Suprapubic skin (tissue), 4 donors: ENCODE measurements around the gene NAB1. TPM values are rescaled to one million over a fixed set of nuclear protein-coding genes. Genes with fewer than 3 reads are reported as not detected.

ENCODE experiments used
- DNase-seq, 2 donors: peaks; one replicate each; pipeline ENCODE4 v3.0.0-alpha.2; 2019; ENCODE audit warnings: low spot score in 2 of 2
- H3K27ac ChIP-seq: fragments of 200-600 bp; sonication (generic); one replicate; pipeline ENCODE4 v1.5.1; 2019
- H3K27me3 ChIP-seq: fragments of 200-600 bp; sonication (generic); one replicate; pipeline ENCODE4 v1.5.1; 2019
- H3K36me3 ChIP-seq: fragments of 200-600 bp; sonication (generic); one replicate; pipeline ENCODE4 v1.5.1; 2019
- H3K4me1 ChIP-seq: fragments of 200-600 bp; sonication (generic); one replicate; pipeline ENCODE4 v1.5.1; 2019
- H3K4me3 ChIP-seq: fragments of 200-600 bp; sonication (generic); one replicate; pipeline ENCODE4 v1.5.1; 2019; ENCODE audit warnings: mild to moderate bottlenecking
- H3K9me3 ChIP-seq: fragments of 200-600 bp; sonication (generic); one replicate; pipeline ENCODE4 v1.5.1; 2019
- EP300 ChIP-seq: sonication (generic); formaldehyde crosslinking; IDR thresholded peaks from one replicate; pipeline ENCODE4 v1.6.1; 2017; ENCODE audit warnings: antibody characterized with exemption
- POLR2A ChIP-seq, 2 donors: fragments of 450-650 bp; IDR thresholded peaks; one replicate each; pipeline ENCODE4 v1.6.1; 2017; ENCODE audit warnings: antibody characterized with exemption in 2 of 2, mild to moderate bottlenecking in 2 of 2, moderate library complexity in 2 of 2
- POLR2AphosphoS5 ChIP-seq, 3 donors: sonication (generic); formaldehyde crosslinking; IDR thresholded peaks; one replicate each; pipeline ENCODE4 v1.6.1; 2017; ENCODE audit warnings: antibody characterized with exemption in 3 of 3
- WGBS: methylation state at CpG from one replicate; pipeline ENCODE4 v1.1.5; 2018; 5-methylcytosine and 5-hydroxymethylcytosine counted together
- total RNA-seq, 4 donors: library from RNA; depleted of rRNA; stranded (reverse); fragments of >200 nt; gene quantifications; one replicate each; pipeline ENCODE4 v1.1.0, GENCODE V29; 2016
- TF ChIP-seq, protein P1 (sequence below), 2 donors: fragments of 200-600 bp in 1 of 2; fragments of 450-650 bp in 1 of 2; sonication (generic) in 1 of 2; IDR thresholded peaks; one replicate each; pipeline ENCODE4 v1.5.1; 2016 to 2019; ENCODE audit warnings: antibody characterized with exemption in 2 of 2, mild to moderate bottlenecking in 1 of 2, moderate library complexity in 1 of 2

NAB1 gene
- total RNA-seq, 4 donors from 2014 or later, result 83.3 to 116 (median 111) TPM

- WGBS, result 90% methylated on average over 3 of the region's 3 CpGs
- Histone ChIP-seq H3K27ac (no peak overlapping the region), H3K9me3 (no peaks in the 10 kb centered on the region), H3K27me3 (no peaks in the 10 kb centered on the region), H3K36me3 (peaks cover 44% of the 10 kb centered on the region), H3K4me3 (no peak overlapping the region), H3K4me1 (no peaks in the 10 kb centered on the region)
- no peak for DNase-seq
- TF ChIP-seq POLR2A (IDR thresholded peaks at IDR 0.05), result no peak
Measured at GRCh38 chr2:190685333-190685732, 36.5 kb downstream of the NAB1 start.

DNA sequence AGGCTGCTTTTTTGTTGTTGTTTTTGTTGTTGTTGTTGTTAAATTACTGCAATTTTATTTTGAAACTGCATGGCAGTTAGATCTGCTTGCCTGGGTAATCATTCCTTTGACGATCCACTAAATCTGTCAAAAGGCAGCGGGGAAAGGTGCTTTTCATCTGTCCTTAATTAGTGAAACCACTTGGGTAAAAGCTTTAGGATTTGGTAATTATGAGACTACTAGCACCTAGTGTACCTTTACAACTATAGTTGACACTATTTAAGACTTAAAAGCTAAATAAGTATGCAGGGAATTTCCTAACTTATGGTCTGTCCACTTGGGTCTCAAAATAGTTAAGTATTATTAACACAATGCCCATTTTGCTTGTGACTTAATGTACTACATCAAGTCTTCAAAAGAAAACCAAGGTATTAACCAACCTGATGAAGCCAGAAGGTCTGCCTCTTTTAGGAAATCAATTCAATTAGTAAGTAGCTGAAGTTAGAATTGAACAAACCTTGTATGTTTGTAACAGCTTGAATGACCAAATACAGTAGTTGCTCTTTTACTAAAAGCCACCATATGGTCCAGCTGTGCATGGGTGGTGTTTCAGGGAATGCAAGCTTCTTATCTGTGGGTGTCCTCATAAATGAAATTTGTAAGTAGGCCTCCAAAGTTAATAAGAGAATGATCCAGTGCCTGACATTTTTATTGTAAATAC is 44.8 kb downstream of the NAB1 start:
- Histone ChIP-seq H3K9me3 (no peaks in the 10 kb centered on the region), H3K36me3 (peaks cover 30% of the 10 kb centered on the region), H3K4me1 (no peaks in the 10 kb centered on the region), H3K27me3 (no peaks in the 10 kb centered on the region), H3K27ac (no peak overlapping the region), H3K4me3 (no peak overlapping the region)
- TF ChIP-seq, protein P1, sequence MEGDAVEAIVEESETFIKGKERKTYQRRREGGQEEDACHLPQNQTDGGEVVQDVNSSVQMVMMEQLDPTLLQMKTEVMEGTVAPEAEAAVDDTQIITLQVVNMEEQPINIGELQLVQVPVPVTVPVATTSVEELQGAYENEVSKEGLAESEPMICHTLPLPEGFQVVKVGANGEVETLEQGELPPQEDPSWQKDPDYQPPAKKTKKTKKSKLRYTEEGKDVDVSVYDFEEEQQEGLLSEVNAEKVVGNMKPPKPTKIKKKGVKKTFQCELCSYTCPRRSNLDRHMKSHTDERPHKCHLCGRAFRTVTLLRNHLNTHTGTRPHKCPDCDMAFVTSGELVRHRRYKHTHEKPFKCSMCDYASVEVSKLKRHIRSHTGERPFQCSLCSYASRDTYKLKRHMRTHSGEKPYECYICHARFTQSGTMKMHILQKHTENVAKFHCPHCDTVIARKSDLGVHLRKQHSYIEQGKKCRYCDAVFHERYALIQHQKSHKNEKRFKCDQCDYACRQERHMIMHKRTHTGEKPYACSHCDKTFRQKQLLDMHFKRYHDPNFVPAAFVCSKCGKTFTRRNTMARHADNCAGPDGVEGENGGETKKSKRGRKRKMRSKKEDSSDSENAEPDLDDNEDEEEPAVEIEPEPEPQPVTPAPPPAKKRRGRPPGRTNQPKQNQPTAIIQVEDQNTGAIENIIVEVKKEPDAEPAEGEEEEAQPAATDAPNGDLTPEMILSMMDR (IDR thresholded peaks at IDR 0.05), result no peak
- TF ChIP-seq POLR2AphosphoS5 (IDR thresholded peaks at IDR 0.05) (no peak), EP300 (no peak)
- WGBS, result 84% methylated on average over 2 of the region's 2 CpGs
- no peak for DNase-seq

GRCh38 chr2:190694479-190694878 is 45.6 kb downstream of the NAB1 start:
- TF ChIP-seq, protein P1 (IDR thresholded peaks at IDR 0.05), result no peak
- H3K9me3 ChIP-seq, result no peaks in the 10 kb centered on the region
- 78% methylated on average over 11 of the region's 11 CpGs for WGBS
- H3K4me1 ChIP-seq, result no peaks in the 10 kb centered on the region
- H3K36me3 ChIP-seq, result peaks cover 22% of the 10 kb centered on the region
- DNase-seq, result no peak
- H3K4me3 ChIP-seq, result no peak overlapping the region
- H3K27ac ChIP-seq, result no peak overlapping the region
- no peaks in the 10 kb centered on the region for H3K27me3 ChIP-seq

DNA sequence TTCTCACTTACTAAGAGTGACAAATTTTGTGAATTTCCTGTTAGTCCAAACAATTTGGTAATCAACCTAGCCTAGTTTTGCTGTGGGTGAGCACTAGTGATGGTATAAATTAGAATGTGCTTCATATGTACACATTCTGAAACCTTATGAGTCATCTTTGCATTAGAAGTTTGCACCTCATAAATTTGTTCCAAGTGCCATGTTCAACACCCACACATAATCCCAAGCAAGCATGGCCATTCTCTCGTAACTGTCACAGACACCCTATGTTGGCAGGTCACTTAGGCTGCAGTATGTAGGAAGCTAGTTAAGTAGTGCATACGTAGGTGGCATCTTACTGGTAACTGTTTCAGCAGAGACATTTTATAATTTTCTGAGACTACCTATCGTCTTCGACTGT is 46.9 kb downstream of the NAB1 start:
- DNase-seq, result no peak
- H3K36me3 ChIP-seq, result peaks cover 18% of the 10 kb centered on the region
- no peak for TF ChIP-seq POLR2A (IDR thresholded peaks at IDR 0.05)
- TF ChIP-seq, protein P1 (IDR thresholded peaks at IDR 0.05), result no peak
- TF ChIP-seq POLR2AphosphoS5 (IDR thresholded peaks at IDR 0.05), result no peak
- no peak for TF ChIP-seq EP300
- 60% methylated on average over 4 of the region's 4 CpGs for WGBS
- H3K4me1 ChIP-seq, result no peaks in the 10 kb centered on the region
- H3K27me3 ChIP-seq, result no peaks in the 10 kb centered on the region
- H3K9me3 ChIP-seq, result no peaks in the 10 kb centered on the region
- H3K27ac ChIP-seq, result no peak overlapping the region
- H3K4me3 ChIP-seq, result no peak overlapping the region

DNA sequence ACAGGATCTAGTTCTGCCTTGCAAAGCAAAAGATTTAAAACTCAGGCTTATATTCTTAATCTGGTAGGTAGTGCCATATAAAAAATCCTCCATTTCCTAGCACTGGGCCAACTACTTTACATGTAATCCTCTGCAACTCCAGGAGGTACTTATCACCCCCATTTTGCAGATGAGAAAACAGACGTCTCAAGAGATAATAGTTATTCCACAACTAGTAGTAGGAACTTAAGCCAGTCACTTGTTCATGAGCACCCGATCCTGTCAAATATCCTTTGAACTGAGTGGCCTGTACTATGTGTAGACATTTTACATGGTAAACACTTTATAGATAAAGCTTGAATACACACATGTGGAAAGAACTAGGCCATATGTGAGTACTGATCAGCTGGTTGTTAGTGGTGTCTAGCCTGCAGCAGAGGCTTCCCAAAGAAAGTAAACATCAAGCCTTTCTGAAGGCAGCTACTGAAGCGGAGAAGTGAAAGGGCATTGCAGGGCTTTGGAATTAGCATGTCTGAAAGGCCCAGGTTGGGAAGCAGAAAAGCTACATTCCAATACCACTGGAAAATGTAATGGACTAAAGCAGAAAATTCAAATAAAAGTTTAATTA is 48.0 kb downstream of the NAB1 start:
- TF ChIP-seq, protein P1 (IDR thresholded peaks at IDR 0.05), result no peak
- TF ChIP-seq EP300 (no peak), POLR2AphosphoS5 (IDR thresholded peaks at IDR 0.05) (no peak), POLR2A (IDR thresholded peaks at IDR 0.05) (no peak)
- no peak overlapping the region for H3K4me3 ChIP-seq
- DNase-seq, result no peak
- H3K4me1 ChIP-seq, result no peaks in the 10 kb centered on the region
- 82% methylated on average over 3 of the region's 3 CpGs for WGBS
- no peaks in the 10 kb centered on the region for H3K9me3 ChIP-seq
- H3K36me3 ChIP-seq, result peaks cover 10% of the 10 kb centered on the region
- H3K27me3 ChIP-seq, result no peaks in the 10 kb centered on the region
- no peak overlapping the region for H3K27ac ChIP-seq

- Histone ChIP-seq H3K4me3 (no peak overlapping the region), H3K9me3 (no peaks in the 10 kb centered on the region), H3K4me1 (no peaks in the 10 kb centered on the region), H3K36me3 (peaks cover 10% of the 10 kb centered on the region), H3K27ac (no peak overlapping the region), H3K27me3 (no peaks in the 10 kb centered on the region)
- TF ChIP-seq POLR2A (IDR thresholded peaks at IDR 0.05), result no peak
- TF ChIP-seq, protein P1 (IDR thresholded peaks at IDR 0.05), result no peak
- TF ChIP-seq POLR2AphosphoS5 (IDR thresholded peaks at IDR 0.05), result no peak
- DNase-seq, result no peak
- 84% methylated on average over 4 of the region's 4 CpGs for WGBS
Measured at GRCh38 chr2:190697421-190697820, 48.5 kb downstream of the NAB1 start.
